ENCODE measurements around the gene LMX1A.

DNA sequence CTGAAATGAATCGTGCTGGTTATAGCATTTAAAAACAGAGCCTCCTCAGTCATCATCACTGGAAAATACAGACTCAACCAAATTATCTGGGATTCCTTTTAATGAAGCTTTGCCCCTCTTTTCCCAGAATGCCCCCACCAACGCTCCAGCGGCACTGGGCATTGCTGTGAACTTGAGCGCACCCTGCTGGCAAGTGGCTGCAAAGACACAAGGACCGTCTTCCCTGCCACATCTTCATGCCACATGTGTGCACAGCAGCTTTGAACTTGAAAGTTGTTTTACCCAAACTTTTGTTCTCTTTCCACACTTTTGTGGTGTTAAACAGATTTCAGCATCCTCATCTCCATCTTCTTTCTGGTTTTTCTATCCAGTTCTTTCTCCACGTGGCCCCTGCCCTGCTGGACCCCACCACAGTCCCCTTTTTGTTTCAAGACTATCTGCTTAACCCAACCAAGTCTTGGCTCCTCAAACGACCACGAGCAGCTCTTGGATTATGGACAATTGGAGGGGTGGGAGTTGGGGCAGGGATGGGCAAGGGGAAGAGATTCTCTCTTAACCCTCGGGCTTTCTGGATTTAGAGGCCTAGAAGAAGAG, 12.8 kb upstream of the LMX1A start:
- TF ChIP-seq, protein P1, sequence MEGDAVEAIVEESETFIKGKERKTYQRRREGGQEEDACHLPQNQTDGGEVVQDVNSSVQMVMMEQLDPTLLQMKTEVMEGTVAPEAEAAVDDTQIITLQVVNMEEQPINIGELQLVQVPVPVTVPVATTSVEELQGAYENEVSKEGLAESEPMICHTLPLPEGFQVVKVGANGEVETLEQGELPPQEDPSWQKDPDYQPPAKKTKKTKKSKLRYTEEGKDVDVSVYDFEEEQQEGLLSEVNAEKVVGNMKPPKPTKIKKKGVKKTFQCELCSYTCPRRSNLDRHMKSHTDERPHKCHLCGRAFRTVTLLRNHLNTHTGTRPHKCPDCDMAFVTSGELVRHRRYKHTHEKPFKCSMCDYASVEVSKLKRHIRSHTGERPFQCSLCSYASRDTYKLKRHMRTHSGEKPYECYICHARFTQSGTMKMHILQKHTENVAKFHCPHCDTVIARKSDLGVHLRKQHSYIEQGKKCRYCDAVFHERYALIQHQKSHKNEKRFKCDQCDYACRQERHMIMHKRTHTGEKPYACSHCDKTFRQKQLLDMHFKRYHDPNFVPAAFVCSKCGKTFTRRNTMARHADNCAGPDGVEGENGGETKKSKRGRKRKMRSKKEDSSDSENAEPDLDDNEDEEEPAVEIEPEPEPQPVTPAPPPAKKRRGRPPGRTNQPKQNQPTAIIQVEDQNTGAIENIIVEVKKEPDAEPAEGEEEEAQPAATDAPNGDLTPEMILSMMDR (IDR thresholded peaks at IDR 0.05; ENCODE audit: poor library complexity, severe bottlenecking): peak; percentile 79
- no peak for TF ChIP-seq EZH2 (IDR thresholded peaks at IDR 0.05; ENCODE audit: borderline replicate concordance, insufficient read depth, low read length, poor library complexity, severe bottlenecking)

Data from neural cell (in vitro differentiated cells).